NCI-H1105 treated with DMSO at 0.1 percent for 48 hours (cell line): Measurements from ENCODE around the gene UCK2.

Experiments used
- DNase-seq: peaks from one replicate; lab custom pipeline; 2025; lab: John Stamatoyannopoulos, UW

Gene UCK2

DNA sequence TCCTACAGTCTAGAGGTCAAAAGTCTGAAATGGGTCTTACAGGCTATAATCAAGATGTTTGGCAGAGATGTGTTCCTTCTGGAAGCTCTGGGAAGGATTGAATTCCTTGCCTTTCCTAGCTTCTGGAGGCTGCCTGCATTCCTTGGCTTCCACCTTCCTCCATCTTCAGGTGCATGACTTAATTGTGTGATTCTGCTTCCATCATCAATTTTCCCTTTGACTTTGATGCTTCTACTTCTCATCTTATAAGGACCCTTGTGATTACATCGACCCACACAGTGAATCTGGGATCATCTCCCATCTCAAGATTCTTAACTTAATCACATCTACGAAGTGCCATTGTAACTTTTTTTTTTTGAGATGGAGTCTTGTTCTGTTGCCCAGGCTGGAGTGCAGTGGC is 111.4 kb downstream of the UCK2 start:
- DNase-seq = no peak

DNA sequence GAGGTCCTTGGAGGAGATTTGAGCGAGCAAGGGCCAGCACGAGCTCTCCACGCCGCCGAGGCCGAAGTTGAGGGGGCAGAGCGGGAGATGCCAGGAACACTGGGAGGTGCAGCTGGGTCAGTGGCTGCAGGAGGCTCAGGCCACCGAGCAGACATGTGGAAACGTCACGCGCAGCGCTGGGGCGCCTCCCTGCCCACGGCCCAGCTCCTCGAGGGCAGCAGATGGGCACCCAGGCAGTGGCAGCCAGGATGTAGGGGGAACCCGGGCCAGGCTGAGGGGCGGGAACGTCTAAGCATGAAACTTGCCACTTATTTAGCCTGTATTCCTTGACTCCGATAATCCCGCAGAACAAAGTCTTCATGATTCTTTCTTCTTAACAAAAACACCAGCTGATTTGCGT is 114.1 kb downstream of the UCK2 start:
- no peak for DNase-seq

DNA sequence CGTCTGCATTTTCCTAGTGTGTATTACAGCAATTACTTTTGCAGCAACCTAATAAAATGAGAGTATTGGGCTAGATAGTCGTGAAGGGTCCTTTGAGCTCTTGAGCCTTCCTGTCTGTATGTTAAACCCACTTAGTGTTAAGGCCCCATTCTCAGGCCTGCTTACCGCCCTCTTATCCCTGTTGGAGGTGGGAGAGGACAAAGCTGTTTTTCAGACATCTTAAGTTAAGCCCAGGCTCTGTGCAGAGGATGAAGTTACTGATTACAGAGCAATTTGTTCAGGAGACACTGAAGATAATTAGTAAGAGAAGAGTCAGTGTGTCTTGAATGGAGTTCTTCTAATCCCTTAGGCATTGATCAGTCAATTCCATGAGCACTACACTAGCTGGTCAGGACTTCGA is 114.6 kb downstream of the UCK2 start:
- DNase-seq = no peak

DNA sequence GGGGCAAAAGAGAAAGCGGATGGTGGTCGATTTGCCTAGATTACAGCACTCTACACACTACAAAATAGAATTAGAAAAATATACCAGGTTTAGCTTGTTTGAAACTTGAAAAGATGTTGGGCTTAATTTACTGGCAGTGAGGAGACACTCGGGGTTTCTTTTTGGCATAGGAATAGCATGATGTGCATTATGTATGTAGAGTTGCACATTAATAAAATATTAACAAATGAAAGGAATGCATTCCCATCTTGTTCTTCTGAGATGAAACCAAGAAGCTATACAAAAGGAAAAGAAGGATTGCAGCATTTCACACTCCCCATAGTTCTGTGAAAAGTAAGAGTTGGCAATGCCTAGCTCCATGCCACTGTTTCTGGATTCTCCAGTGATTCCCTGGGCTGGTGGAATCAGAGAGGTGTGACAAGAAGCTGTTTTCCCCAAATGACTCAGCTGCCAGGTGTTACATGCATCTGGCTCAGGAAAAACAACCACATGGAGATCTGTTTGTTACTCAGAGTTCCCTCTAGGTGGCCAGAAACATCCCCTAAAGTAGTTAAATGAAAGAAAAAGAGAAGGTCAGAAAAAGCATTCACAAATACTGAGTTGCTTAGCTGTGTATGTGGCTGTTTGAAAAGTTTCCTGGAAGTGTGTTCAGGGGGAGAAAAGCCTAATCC is 115.6 kb downstream of the UCK2 start:
- DNase-seq = peak; percentile 6

DNA sequence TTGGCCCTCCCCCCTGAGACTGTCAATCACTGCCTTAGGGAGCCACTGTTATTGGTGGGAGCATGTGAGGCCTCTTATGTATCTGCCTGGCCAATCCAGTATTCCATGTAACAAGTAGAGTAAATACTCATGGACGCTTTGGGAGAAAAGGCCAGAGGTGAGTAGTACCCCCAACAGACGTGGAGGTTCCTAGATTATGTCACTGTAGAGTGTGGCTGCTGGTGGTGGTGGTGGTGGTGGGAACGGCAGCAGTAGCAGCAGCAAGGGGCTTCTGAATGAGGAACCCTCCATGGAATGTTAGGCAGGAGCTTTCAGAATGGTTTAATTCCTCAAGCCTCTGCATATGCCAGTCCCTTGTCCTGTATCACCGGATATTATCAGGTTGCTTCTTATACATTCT is 118.5 kb downstream of the UCK2 start:
- no peak for DNase-seq

DNA sequence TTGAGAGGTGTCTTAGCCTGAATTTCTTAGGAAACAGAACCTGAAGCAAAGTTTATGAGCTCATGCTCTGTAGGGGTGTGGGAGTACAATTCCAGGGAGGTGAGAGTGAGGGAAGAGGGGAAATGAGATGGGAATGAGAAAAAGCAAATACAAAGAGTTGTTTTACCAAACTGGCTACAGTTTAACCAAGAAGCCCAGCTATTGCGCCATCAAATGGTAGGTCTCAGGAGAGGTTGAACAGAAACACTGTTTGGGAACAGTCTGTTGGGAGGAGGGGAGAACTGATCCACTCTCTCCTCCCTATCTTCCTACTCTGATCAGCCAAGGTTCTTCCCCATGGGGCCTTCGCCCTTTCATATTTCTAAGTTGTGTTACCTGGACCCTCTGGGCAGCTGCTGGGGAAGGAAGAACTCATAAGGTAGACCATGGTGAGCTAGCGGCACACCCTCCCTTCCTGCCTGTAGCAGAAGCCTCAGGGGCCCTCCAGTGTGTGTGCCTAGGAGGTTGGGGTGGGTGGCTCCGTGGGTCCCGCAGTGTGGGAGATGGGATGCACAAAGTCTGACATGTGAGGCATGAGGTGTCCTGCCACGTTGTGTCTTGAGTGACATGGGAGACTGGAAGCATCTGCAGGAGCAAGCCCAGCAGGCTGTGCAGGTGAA is 120.5 kb downstream of the UCK2 start:
- DNase-seq = no peak

DNA sequence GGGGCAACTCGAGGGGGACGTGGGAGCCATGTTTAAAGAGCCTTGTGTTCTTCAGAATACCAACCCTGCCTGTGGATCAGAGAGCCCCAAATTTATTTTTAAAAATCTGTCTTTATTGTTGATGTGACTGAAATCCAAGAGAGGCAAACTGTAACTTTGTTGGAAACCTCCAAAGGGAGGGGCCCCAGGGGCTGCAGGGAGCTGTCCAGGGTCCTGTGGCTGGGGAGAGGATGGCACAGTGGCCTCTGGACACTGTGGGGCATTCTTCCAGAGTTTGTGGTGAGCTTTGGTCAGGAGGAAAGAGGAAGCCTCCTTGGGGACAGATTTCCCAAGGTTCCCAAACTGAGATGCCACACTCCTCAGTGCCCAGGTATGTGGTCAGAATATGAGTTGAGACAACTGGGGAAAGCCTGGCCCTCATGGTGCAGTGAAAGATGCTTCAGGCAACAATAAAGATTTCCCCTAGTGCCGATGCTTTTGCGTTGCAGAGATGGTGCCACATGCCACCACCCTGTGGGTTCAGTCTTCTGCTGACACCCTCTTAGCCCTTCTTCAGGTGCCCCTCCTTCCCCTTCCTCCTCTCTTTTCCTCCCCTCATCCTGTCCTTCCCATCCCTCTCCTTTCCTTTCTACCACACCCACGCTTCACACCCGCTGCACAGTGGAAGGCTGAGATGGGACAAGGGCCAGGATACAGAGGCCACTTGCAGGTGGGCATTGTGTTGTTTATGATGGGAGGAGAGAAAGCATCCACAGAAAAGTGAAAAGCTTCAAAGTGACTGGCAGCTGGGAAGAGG is 122.1 kb downstream of the UCK2 start:
- peak; percentile 91 for DNase-seq

DNA sequence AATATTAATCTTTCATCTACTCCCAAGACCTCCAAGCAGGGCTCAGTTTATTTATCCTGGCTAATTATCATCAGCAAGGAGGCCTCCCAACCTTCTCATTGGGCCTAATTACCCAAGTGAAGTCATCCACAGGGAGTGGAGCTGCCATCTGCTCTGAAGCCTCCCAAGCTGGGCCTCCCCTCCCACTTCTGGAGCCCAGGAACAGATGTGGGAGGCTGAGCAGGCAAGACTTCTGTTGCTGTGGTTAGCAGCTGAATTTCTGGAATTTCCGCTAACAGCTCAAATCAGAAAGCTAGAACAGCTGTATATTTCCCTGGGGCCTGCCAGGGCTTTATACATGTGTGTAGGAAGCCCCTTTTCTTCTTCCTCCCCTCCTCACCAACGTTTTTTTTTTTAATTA is 127.5 kb downstream of the UCK2 start:
- no peak for DNase-seq

DNA sequence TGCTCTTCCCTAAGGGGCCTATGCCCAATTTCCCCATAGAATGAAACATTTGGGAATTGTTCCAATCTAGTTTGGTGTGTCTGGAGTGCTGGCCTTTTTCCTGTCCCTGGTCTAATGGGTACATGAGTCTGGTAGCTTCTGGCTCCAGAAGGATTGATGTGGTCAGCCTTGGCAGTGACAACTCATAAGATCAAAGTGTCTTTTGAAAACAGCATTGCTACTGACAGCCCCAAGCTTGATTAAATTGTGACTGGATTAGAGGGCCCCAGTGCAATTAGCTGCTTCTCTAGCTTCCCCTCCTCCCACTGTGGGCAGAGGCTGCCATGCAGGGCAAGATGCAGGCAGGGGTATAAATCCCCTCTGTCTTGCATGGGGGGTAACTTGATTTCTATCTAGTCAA is 130.9 kb downstream of the UCK2 start:
- no peak for DNase-seq

DNA sequence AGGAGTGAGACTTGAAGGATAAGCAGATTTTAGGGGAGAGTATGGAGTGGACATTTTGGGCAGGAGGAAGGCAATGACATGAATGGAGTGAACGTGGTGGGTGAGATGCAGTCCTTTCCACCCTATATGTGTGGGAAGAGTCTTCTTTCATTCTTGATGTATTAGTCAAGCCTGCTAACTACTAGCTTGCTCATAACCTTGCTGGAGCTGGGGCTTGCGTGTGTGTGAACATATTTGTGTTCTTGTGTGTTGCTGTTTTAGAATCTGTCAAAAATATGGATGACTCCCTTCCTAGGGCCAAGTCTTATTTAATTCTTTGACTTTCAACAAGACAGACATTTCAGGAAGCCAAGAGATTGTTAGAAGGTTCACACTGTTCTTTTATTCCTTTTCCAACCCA is 132.7 kb downstream of the UCK2 start:
- DNase-seq = no peak

DNA sequence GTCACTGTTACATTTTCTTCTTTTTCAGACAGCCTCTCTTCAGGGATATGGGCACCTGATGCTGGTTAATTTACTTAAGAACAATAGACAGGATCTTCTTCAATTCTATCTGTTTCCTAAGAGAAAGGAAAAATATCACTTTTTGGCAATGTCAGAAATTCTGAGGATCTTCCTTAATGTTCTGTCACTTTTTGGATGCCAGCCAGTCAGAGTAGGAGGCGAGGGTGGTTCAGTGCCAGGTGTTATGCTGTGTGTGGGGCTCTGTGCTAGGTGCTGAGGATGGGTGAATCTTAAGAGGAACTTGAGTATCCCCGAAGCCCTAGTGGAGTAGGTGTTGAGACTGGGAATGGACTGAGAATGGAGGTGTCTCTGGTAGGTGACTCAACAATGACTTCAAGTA is 133.5 kb downstream of the UCK2 start:
- DNase-seq = no peak
